Body of pancreas (tissue), 4 donors: ENCODE results near the gene GORAB. TPM values are rescaled to one million over a fixed set of nuclear protein-coding genes. Genes with fewer than 3 reads are reported as not detected.

Experiments used
- ATAC-seq: fragments of 150-250 bp; one replicate; pipeline ENCODE4 v1.9.1; 2016
- DNase-seq, 4 donors: peaks; one replicate each; pipeline ENCODE4 v3.0.0-alpha.2; 2019
- H3K27ac ChIP-seq, 4 donors: fragments of 200-600 bp; sonication (generic); 1 replicate in 3 of 4; 2 replicates in 1 of 4; pipeline versions ENCODE4 v1.5.1 to v1.6.1; 2016 to 2019; ENCODE audit warnings: mild to moderate bottlenecking in 1 of 4, mixed read lengths in 1 of 4, moderate library complexity in 1 of 4
- H3K27me3 ChIP-seq, 2 donors: fragments of 200-600 bp; sonication (generic); one replicate each; pipeline ENCODE4 v1.6.0; 2016; ENCODE audit warnings: mild to moderate bottlenecking in 1 of 2
- H3K36me3 ChIP-seq, 2 donors: fragments of 200-600 bp; sonication (generic); replicated peaks in 1 of 2; 2 replicates each; pipeline ENCODE4 v1.5.1; 2016; ENCODE audit warnings: low read depth in 2 of 2; ENCODE audit not compliant: insufficient read depth in 1 of 2
- H3K4me1 ChIP-seq: fragments of 200-600 bp; sonication (generic); one replicate; pipeline ENCODE4 v1.6.0; 2016
- H3K4me3 ChIP-seq, 2 donors: fragments of 200-600 bp; sonication (generic); 1 replicate in 1 of 2; 2 replicates in 1 of 2; pipeline ENCODE4 v1.5.1; 2016 to 2019
- H3K9me3 ChIP-seq, 3 donors: fragments of 200-600 bp; sonication (generic); 1 replicate in 2 of 3; 2 replicates in 1 of 3; pipeline ENCODE4 v1.5.1; 2016
- POLR2A ChIP-seq, 3 donors: fragments of 450-650 bp; IDR thresholded peaks; one replicate each; pipeline ENCODE4 v1.6.1; 2016; ENCODE audit warnings: antibody characterized with exemption in 3 of 3, mild to moderate bottlenecking in 2 of 3
- WGBS, 2 donors: methylation state at CpG; one replicate each; pipeline ENCODE4 v1.1.5; 2017; 5-methylcytosine and 5-hydroxymethylcytosine counted together
- intact Hi-C: fragments of 100-400 bp; cut with DNase I; formaldehyde crosslinking; loops from one replicate; pipeline ENCODE4 v1.15.1; 2023
- total RNA-seq, 2 donors: library from RNA; depleted of rRNA; stranded (reverse); fragments of >200 nt; gene quantifications; one replicate each; pipeline ENCODE4 v1.1.0, GENCODE V29; 2016
- TF ChIP-seq, protein P1 (sequence below), 7 experiments: fragments of 450-650 bp in 4 of 7; fragments of 200-600 bp in 3 of 7; sonication (generic) in 3 of 7; IDR thresholded peaks; one replicate each; pipeline ENCODE4 v1.5.1; 2016 to 2019; ENCODE audit warnings: antibody characterized with exemption in 7 of 7

GORAB gene
- total RNA-seq, 2 donors from 2014 or later, result 7.8 to 12.9 TPM

DNA sequence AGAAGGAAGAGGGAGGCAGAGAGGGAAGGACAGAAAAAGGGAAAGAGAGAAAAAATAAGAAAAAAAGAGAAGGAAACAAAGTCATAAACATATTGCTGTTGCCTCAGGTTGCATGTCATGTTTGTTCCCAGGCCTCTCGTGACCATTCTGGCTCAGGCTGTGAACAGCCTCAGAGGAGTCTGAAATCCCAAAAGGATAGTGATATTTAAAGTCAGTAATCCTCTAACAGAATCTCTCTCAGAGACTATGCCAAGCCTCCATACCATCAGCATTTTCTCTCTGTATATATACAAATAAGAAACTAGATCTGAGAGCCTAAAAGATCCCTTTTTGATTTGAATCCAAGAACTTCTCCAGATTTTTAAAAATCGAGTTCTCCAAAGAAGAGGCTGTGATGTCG is 35.2 kb downstream of the GORAB start:
- H3K4me1 ChIP-seq, result peaks cover 11% of the 10 kb centered on the region
- WGBS, 2 donors, result 56 to 63% methylated on average over 3 of the region's 3 CpGs
- intact Hi-C loops, result no loop called here
- no peaks in the 10 kb centered on the region for H3K27me3 ChIP-seq
- H3K9me3 ChIP-seq, result no peaks in the 10 kb centered on the region
- no peak for TF ChIP-seq POLR2A (IDR thresholded peaks at IDR 0.05)
- TF ChIP-seq, protein P1, sequence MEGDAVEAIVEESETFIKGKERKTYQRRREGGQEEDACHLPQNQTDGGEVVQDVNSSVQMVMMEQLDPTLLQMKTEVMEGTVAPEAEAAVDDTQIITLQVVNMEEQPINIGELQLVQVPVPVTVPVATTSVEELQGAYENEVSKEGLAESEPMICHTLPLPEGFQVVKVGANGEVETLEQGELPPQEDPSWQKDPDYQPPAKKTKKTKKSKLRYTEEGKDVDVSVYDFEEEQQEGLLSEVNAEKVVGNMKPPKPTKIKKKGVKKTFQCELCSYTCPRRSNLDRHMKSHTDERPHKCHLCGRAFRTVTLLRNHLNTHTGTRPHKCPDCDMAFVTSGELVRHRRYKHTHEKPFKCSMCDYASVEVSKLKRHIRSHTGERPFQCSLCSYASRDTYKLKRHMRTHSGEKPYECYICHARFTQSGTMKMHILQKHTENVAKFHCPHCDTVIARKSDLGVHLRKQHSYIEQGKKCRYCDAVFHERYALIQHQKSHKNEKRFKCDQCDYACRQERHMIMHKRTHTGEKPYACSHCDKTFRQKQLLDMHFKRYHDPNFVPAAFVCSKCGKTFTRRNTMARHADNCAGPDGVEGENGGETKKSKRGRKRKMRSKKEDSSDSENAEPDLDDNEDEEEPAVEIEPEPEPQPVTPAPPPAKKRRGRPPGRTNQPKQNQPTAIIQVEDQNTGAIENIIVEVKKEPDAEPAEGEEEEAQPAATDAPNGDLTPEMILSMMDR (IDR thresholded peaks at IDR 0.05), result no peak
- no peak overlapping the region for H3K27ac ChIP-seq
- no peak overlapping the region for H3K4me3 ChIP-seq
- no peak for ATAC-seq
- no peaks in the 10 kb centered on the region for H3K36me3 ChIP-seq
- no peak for DNase-seq

DNA sequence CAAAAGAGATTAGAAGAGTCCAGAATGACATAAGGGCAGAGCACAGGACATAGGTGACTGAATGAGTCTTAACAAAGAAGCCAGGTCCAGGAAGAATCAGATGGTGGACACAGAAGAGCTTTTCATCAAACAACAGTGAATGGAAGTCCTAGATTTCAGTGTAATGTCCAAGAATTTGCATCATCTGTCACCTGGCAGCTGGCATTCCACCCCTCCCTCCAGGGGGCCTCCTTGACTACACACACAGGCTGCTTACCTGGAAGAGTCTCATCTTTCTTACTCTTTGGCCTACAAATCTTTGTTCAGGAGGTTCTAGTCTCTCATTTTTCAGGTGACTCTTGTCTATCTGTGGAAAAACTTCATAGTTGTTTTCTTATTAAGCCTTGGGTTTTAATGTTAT is 36.2 kb downstream of the GORAB start:
- Histone ChIP-seq H3K36me3 (no peaks in the 10 kb centered on the region), H3K27me3 (no peaks in the 10 kb centered on the region), H3K27ac (no peak overlapping the region), H3K9me3 (no peaks in the 10 kb centered on the region), H3K4me3 (no peak overlapping the region), H3K4me1 (peaks cover 4% of the 10 kb centered on the region)
- no peak for DNase-seq
- intact Hi-C loops, result no loop called here
- ATAC-seq, result no peak
- TF ChIP-seq POLR2A (IDR thresholded peaks at IDR 0.05), result no peak
- TF ChIP-seq, protein P1 (IDR thresholded peaks at IDR 0.05), result no peak

DNA sequence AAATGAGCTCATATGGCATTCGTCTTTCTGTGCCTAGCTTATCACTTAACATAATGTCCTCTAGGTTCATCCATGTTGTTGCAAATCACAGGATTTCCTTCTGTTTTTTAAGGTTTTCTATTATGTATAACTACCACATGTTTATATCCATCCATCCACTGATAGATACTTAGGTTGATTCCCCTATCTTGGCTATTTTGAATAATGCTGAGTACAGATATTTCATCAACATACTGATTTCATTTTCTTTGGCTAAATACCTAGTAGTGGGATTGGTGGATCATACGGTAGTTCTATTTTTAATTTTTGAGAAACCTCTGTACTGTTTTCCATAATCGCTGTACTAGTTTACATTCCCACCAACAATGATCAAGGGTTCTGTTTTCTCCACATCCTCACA is 45.0 kb downstream of the GORAB start:
- H3K4me1 ChIP-seq, result no peaks in the 10 kb centered on the region
- no peak overlapping the region for H3K4me3 ChIP-seq
- ATAC-seq, result no peak
- H3K27ac ChIP-seq, result no peak overlapping the region
- intact Hi-C loops, result no loop called here
- no peaks in the 10 kb centered on the region for H3K36me3 ChIP-seq
- H3K27me3 ChIP-seq, result no peaks in the 10 kb centered on the region
- WGBS, 2 donors, result 71 to 73% methylated on average over 3 of the region's 3 CpGs
- no peak for DNase-seq
- no peaks in the 10 kb centered on the region for H3K9me3 ChIP-seq
- TF ChIP-seq, protein P1 (IDR thresholded peaks at IDR 0.05), result no peak
- TF ChIP-seq POLR2A (IDR thresholded peaks at IDR 0.05), result no peak

DNA sequence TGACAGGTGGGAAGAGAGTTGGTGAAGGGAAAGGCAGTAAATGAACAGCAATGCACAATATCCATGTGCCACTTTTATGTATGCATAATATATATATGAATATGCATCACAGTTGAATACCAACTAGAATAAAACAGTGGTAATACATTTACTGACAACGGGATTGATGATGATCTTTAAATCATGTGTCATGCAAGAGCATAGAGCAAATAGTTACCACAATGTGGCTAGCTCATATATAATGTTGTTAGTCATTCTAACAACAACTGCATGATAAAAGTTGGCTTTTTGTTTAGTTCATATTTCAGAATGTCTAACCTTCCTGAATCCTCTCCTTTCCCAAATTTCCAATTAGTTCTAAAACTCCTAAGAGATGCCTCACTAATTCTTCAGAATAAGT is 46.4 kb downstream of the GORAB start:
- no peaks in the 10 kb centered on the region for H3K36me3 ChIP-seq
- no peak overlapping the region for H3K27ac ChIP-seq
- intact Hi-C loops, result no loop called here
- H3K27me3 ChIP-seq, result no peaks in the 10 kb centered on the region
- TF ChIP-seq POLR2A (IDR thresholded peaks at IDR 0.05), result no peak
- TF ChIP-seq, protein P1 (IDR thresholded peaks at IDR 0.05), result no peak
- no peak for DNase-seq
- H3K4me3 ChIP-seq, result no peak overlapping the region
- no peak for ATAC-seq
- 16 to 26% methylated on average over 1 of the region's 1 CpG for WGBS, 2 donors
- no peaks in the 10 kb centered on the region for H3K4me1 ChIP-seq
- no peaks in the 10 kb centered on the region for H3K9me3 ChIP-seq

DNA sequence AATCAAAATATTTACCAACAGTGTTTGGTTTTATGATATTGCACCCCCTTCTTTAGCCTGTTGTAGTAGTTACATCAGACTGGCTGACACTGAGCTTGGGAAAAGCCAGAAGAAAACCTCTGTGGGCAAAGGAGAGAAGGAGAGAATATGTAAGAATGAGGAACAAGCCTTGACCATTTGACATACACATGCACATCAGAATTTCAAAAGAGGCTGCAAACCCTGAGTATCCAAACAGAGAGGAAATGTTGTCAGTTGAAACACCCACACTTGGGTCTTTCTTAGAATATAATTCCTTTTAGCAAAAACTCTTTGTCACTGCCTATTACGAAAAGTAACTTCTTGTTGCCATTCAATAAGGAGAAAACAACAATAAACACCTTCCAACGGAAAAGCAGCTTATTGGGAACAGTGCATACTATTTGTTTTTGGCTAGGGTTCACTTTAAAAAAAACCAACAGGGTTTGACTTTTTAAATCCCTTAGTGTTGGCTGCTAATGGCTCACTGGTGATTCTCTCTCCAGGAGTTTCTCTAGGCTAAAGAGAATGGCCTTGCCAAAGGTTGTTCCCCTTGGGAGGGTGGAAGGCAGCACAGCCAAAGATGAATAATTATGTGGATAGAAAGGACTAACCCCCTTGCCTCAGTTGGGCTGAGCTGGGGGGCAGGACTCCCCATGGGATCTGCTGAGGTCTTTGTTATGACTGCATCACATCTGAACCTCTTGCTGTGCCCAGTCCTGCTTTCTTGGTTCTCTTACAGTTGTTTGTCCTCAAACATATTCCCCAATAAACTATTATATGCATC is 48.9 kb downstream of the GORAB start:
- intact Hi-C loops, result no loop called here
- DNase-seq (no peak), ATAC-seq (no peak)
- Histone ChIP-seq H3K36me3 (no peaks in the 10 kb centered on the region), H3K9me3 (no peaks in the 10 kb centered on the region), H3K4me1 (no peaks in the 10 kb centered on the region), H3K4me3 (no peak overlapping the region), H3K27ac (no peak overlapping the region), H3K27me3 (no peaks in the 10 kb centered on the region)
- TF ChIP-seq, protein P1 (IDR thresholded peaks at IDR 0.05), result no peak
- no peak for TF ChIP-seq POLR2A (IDR thresholded peaks at IDR 0.05)
- WGBS, 2 donors, result 32 to 51% methylated on average over 2 of the region's 2 CpGs
